ENCODE measurements around the gene UTS2B. TPM values are rescaled to one million over a fixed set of nuclear protein-coding genes. Genes with fewer than 3 reads are reported as not detected.

The UTS2B gene
- total and polyA plus RNA-seq, 9 donors, result 0.60 to 1.0 (median 0.92) TPM

GRCh38 chr3:191314109-191314728 lies 16.1 kb downstream of the UTS2B start:
- no peak for DNase-seq
- Histone ChIP-seq H3K4me3 (no peak overlapping the region), H3K27me3 (no peaks in the 10 kb centered on the region), H3K27ac (no peak overlapping the region), H3K36me3 (no peaks in the 10 kb centered on the region), H3K9me3 (no peaks in the 10 kb centered on the region), H3K4me1 (ENCODE audit: insufficient read depth) (no peaks in the 10 kb centered on the region)
- TF ChIP-seq, protein P1, sequence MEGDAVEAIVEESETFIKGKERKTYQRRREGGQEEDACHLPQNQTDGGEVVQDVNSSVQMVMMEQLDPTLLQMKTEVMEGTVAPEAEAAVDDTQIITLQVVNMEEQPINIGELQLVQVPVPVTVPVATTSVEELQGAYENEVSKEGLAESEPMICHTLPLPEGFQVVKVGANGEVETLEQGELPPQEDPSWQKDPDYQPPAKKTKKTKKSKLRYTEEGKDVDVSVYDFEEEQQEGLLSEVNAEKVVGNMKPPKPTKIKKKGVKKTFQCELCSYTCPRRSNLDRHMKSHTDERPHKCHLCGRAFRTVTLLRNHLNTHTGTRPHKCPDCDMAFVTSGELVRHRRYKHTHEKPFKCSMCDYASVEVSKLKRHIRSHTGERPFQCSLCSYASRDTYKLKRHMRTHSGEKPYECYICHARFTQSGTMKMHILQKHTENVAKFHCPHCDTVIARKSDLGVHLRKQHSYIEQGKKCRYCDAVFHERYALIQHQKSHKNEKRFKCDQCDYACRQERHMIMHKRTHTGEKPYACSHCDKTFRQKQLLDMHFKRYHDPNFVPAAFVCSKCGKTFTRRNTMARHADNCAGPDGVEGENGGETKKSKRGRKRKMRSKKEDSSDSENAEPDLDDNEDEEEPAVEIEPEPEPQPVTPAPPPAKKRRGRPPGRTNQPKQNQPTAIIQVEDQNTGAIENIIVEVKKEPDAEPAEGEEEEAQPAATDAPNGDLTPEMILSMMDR (IDR thresholded peaks at IDR 0.05), result no peak
- intact Hi-C loops (cut with DNase I), result no loop called here
- WGBS, 3 donors, result 88 to 89% (median 88%) methylated on average over 5 of the region's 5 CpGs

DNA sequence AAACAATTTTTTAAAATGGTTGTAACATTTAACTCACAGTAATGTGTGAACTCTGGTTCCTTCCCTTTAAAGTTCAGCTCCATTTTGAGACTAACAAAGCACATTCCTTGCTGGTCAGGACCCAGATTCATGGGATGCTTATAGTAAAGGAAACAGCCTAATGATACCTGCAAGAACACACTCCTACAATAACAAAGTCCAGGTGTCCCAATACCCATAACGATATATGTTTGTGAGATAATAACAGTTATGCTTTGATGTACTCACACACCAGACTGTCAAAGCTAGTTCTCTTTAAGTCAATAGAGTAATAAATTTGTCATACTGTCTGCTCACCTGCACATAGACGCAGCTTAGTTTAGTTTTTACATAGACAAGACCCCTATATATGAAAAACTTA lies 17.0 kb downstream of the UTS2B start:
- WGBS, 3 donors, result 68 to 79% (median 75%) methylated on average over 2 of the region's 2 CpGs
- intact Hi-C loops (cut with DNase I), result no loop called here
- Histone ChIP-seq H3K27ac (no peak overlapping the region), H3K36me3 (no peaks in the 10 kb centered on the region), H3K4me1 (ENCODE audit: insufficient read depth) (no peaks in the 10 kb centered on the region), H3K9me3 (no peaks in the 10 kb centered on the region), H3K27me3 (no peaks in the 10 kb centered on the region), H3K4me3 (no peak overlapping the region)
- DNase-seq, result no peak
- TF ChIP-seq, protein P1 (IDR thresholded peaks at IDR 0.05), result no peak
- TF ChIP-seq EP300 (IDR thresholded peaks at IDR 0.05) (no peak), POLR2A (IDR thresholded peaks at IDR 0.05) (no peak)

- no peaks in the 10 kb centered on the region for H3K9me3 ChIP-seq
- H3K27me3 ChIP-seq, result no peaks in the 10 kb centered on the region
- H3K4me1 ChIP-seq (ENCODE audit: insufficient read depth), result no peaks in the 10 kb centered on the region
- H3K4me3 ChIP-seq, result no peak overlapping the region
- 78 to 82% (median 82%) methylated on average over 4 of the region's 4 CpGs for WGBS, 3 donors
- intact Hi-C loops (cut with DNase I), result no loop called here
- no peaks in the 10 kb centered on the region for H3K36me3 ChIP-seq
- TF ChIP-seq EP300 (IDR thresholded peaks at IDR 0.05) (no peak), POLR2A (IDR thresholded peaks at IDR 0.05) (no peak)
- TF ChIP-seq, protein P1 (IDR thresholded peaks at IDR 0.05), result no peak
- DNase-seq, result no peak
- no peak overlapping the region for H3K27ac ChIP-seq
These were observed 23.0 kb downstream of the UTS2B start for GRCh38 chr3:191307341-191307740.

- no peak for TF ChIP-seq POLR2A (IDR thresholded peaks at IDR 0.05)
- TF ChIP-seq, protein P1 (IDR thresholded peaks at IDR 0.05), result no peak
- no peak for TF ChIP-seq EP300 (IDR thresholded peaks at IDR 0.05)
- WGBS, 3 donors, result 84 to 92% (median 86%) methylated on average over 4 of the region's 4 CpGs
- H3K36me3 ChIP-seq, result no peaks in the 10 kb centered on the region
- no peak overlapping the region for H3K27ac ChIP-seq
- no peaks in the 10 kb centered on the region for H3K27me3 ChIP-seq
- H3K9me3 ChIP-seq, result no peaks in the 10 kb centered on the region
- H3K4me1 ChIP-seq (ENCODE audit: insufficient read depth), result no peaks in the 10 kb centered on the region
- H3K4me3 ChIP-seq, result no peak overlapping the region
- intact Hi-C loops (cut with DNase I), result no loop called here
- no peak for DNase-seq
These were observed 23.9 kb downstream of the UTS2B start for GRCh38 chr3:191306428-191306827.

Data from ovary (tissue), 9 donors.